ENCODE results near the gene CACNA2D3.

Gene CACNA2D3

GRCh38 chr3:54309601-54310000 lies 187.2 kb downstream of the CACNA2D3 start:
- DNase-seq (ENCODE audit: low spot score): no peak
- TF ChIP-seq, protein P1, sequence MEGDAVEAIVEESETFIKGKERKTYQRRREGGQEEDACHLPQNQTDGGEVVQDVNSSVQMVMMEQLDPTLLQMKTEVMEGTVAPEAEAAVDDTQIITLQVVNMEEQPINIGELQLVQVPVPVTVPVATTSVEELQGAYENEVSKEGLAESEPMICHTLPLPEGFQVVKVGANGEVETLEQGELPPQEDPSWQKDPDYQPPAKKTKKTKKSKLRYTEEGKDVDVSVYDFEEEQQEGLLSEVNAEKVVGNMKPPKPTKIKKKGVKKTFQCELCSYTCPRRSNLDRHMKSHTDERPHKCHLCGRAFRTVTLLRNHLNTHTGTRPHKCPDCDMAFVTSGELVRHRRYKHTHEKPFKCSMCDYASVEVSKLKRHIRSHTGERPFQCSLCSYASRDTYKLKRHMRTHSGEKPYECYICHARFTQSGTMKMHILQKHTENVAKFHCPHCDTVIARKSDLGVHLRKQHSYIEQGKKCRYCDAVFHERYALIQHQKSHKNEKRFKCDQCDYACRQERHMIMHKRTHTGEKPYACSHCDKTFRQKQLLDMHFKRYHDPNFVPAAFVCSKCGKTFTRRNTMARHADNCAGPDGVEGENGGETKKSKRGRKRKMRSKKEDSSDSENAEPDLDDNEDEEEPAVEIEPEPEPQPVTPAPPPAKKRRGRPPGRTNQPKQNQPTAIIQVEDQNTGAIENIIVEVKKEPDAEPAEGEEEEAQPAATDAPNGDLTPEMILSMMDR (IDR thresholded peaks at IDR 0.05; ENCODE audit: extremely low read depth, missing control alignments): no peak

DNA sequence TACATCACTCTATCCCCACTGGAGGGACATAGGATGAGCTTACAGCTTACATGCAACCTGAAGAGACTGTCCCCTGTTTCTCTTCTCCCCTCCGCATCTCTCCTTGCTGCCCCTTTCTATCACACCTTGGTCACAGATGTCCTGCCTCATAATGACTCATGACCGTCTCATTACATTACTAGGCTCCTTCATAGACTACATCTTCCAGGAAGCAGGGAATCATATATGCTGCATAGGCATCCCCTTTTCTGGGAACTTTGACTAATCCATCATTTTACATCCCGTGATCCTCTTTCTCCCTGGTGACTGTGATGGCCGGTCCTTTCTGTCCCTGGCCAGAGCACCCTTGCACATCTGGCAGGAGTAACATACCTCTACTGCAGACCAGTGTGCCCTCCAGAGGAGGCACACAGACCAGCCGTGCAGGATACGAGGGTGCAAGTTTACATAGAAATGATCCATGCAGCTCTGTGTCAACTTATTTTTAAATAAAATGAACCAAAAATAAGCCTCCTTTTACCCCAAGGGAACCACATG lies 188.9 kb downstream of the CACNA2D3 start:
- DNase-seq (ENCODE audit: low spot score): no peak

GRCh38 chr3:54312156-54312899 lies 190.0 kb downstream of the CACNA2D3 start:
- no peak for DNase-seq (ENCODE audit: low spot score)
- TF ChIP-seq, protein P1 (IDR thresholded peaks at IDR 0.05; ENCODE audit: extremely low read depth, missing control alignments): no peak

More for the DNA sequence above, 188.9 kb downstream of the CACNA2D3 start:
- TF ChIP-seq, protein P1 (IDR thresholded peaks at IDR 0.05; ENCODE audit: extremely low read depth, missing control alignments): no peak

DNA sequence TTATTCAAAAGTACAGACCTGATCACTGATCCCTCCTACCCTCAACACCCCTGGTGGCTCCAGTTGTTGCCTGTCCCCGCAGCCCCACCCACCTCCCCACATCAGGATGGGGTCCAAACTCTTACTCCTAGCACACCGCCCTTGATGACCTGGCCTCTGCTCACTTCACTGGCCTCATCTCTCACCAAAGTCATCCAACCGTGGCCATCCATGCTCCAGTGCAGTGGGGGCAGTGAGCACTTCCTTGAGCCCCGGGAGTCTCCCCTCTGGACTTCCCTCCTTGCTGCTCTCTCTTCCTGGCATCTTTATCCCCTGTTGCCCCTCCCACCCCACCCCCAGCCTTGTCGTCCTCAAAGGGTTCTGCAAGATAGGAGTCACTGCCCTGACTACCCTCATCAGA lies 191.1 kb downstream of the CACNA2D3 start:
- DNase-seq (ENCODE audit: low spot score): no peak
- TF ChIP-seq, protein P1 (IDR thresholded peaks at IDR 0.05; ENCODE audit: extremely low read depth, missing control alignments): no peak

DNA sequence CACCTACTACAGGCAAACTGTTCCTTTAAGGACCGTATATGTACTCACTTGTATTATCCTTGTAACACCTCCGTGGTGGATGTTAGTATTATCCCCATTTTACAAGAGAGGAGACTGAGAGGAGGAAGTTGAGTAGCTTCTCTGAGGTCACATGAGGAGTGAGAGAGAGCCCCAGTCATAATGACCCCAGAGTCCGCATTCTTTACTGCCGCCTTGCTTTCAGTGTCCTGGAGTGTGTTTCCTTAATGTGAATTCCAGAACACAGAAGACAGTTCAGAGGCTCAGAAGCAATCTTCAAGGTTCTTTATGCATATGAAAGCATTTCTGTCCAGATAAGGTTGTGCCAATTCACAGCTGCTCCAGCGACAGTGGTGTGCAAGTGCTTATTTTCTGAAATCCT lies 199.2 kb downstream of the CACNA2D3 start:
- TF ChIP-seq, protein P1 (IDR thresholded peaks at IDR 0.05; ENCODE audit: extremely low read depth, missing control alignments): no peak
- DNase-seq (ENCODE audit: low spot score): no peak

- DNase-seq (ENCODE audit: low spot score): no peak
- TF ChIP-seq, protein P1 (IDR thresholded peaks at IDR 0.05; ENCODE audit: extremely low read depth, missing control alignments): no peak
Measured at GRCh38 chr3:54322354-54322753, 200.0 kb downstream of the CACNA2D3 start.

GRCh38 chr3:54324103-54324502 lies 201.8 kb downstream of the CACNA2D3 start:
- TF ChIP-seq, protein P1 (IDR thresholded peaks at IDR 0.05; ENCODE audit: extremely low read depth, missing control alignments): no peak
- DNase-seq (ENCODE audit: low spot score): no peak
